Gastrocnemius medialis (tissue), 4 donors: ENCODE data around the gene GOLGA8N.
"Not testable (repeated sequence)": the region's sequence is repeated elsewhere in the genome, so short reads cannot be mapped to it uniquely, and the experiment has no call there.

ENCODE experiments used
- CTCF ChIP-seq, 5 experiments: fragments of 450-650 bp in 3 of 5; fragments of 200-600 bp in 2 of 5; sonication (generic) in 2 of 5; IDR thresholded peaks in 4 of 5; conservative IDR thresholded peaks in 1 of 5; 1 replicate in 4 of 5; 2 replicates in 1 of 5; pipeline ENCODE4 v1.5.1; 2016 to 2019; ENCODE audit warnings: antibody characterized with exemption in 5 of 5, mild to moderate bottlenecking in 3 of 5, moderate library complexity in 3 of 5
- POLR2A ChIP-seq, 2 donors: fragments of 450-650 bp; IDR thresholded peaks; one replicate each; pipeline ENCODE4 v1.6.1; 2017; ENCODE audit warnings: antibody characterized with exemption in 2 of 2, mild to moderate bottlenecking in 2 of 2, moderate library complexity in 2 of 2

GRCh38 chr15:32554587-32554986 lies 38.7 kb upstream of the GOLGA8N start:
- not testable (repeated sequence) for TF ChIP-seq CTCF (IDR thresholded peaks at IDR 0.05 in 4 of 5, conservative IDR thresholded peaks at IDR 0.05 in 1 of 5); POLR2A (IDR thresholded peaks at IDR 0.05)
